ENCODE data around the gene MOCOS. TPM values are rescaled to one million over a fixed set of nuclear protein-coding genes. Genes with fewer than 3 reads are reported as not detected.

Gene MOCOS
- polyA plus RNA-seq, 4 donors: 0.65 to 1.6 (median 0.72) TPM

GRCh38 chr18:36300211-36300610, 112.9 kb downstream of the MOCOS start:
- no peak for DNase-seq (ENCODE audit: low read depth in 4 of 4, low spot score in 3 of 4)

GRCh38 chr18:36301884-36302283, 114.6 kb downstream of the MOCOS start:
- no peak for DNase-seq (ENCODE audit: low read depth in 4 of 4, low spot score in 3 of 4)

- no peak for DNase-seq (ENCODE audit: low read depth in 4 of 4, low spot score in 3 of 4)
These were observed 115.4 kb downstream of the MOCOS start for GRCh38 chr18:36302676-36303075.

GRCh38 chr18:36303211-36303844, 116.0 kb downstream of the MOCOS start:
- no peak for DNase-seq (ENCODE audit: low read depth in 4 of 4, low spot score in 3 of 4)

- DNase-seq (ENCODE audit: low read depth in 4 of 4, low spot score in 3 of 4): no peak
These were observed 117.4 kb downstream of the MOCOS start for GRCh38 chr18:36304723-36305122.

GRCh38 chr18:36305375-36305774, 118.1 kb downstream of the MOCOS start:
- no peak for DNase-seq (ENCODE audit: low read depth in 4 of 4, low spot score in 3 of 4)

- no peak for DNase-seq (ENCODE audit: low read depth in 4 of 4, low spot score in 3 of 4)
These were observed 120.2 kb downstream of the MOCOS start for GRCh38 chr18:36307513-36307912.

- no peak for DNase-seq (ENCODE audit: low read depth in 4 of 4, low spot score in 3 of 4)
These were observed 121.6 kb downstream of the MOCOS start for GRCh38 chr18:36308711-36309435.

- no peak for DNase-seq (ENCODE audit: low read depth in 4 of 4, low spot score in 3 of 4)
These were observed 122.4 kb downstream of the MOCOS start for GRCh38 chr18:36309436-36310391.

- DNase-seq (ENCODE audit: low read depth in 4 of 4, low spot score in 3 of 4): no peak
These were observed 123.8 kb downstream of the MOCOS start for GRCh38 chr18:36311026-36311570.

- no peak for DNase-seq (ENCODE audit: low read depth in 4 of 4, low spot score in 3 of 4)
These were observed 125.6 kb downstream of the MOCOS start for GRCh38 chr18:36312806-36313395.

GRCh38 chr18:36314098-36314497, 126.8 kb downstream of the MOCOS start:
- DNase-seq (ENCODE audit: low read depth in 4 of 4, low spot score in 3 of 4): no peak

- DNase-seq (ENCODE audit: low read depth in 4 of 4, low spot score in 3 of 4): no peak
These were observed 127.5 kb downstream of the MOCOS start for GRCh38 chr18:36314754-36315153.

- no peak for DNase-seq (ENCODE audit: low read depth in 4 of 4, low spot score in 3 of 4)
These were observed 128.4 kb downstream of the MOCOS start for GRCh38 chr18:36315736-36316135.

GRCh38 chr18:36316246-36316645, 128.9 kb downstream of the MOCOS start:
- no peak for DNase-seq (ENCODE audit: low read depth in 4 of 4, low spot score in 3 of 4)

Other genes starting within 250 kb of the MOCOS start
- gene RPRD1A, start 119.9 kb upstream of the MOCOS start, polyA plus RNA-seq (ENCODE audit: insufficient read length in 4 of 4): 10 to 100 TPM; 51.2 to 80.1 (median 68.9) TPM
- 10 to 100 TPM; 54.2 to 89.5 (median 81.4) TPM for gene SLC39A6, start 58.2 kb upstream of the MOCOS start, polyA plus RNA-seq (ENCODE audit: insufficient read length in 4 of 4)
- 100 to 1,000 TPM in 3 of 4 donors, 10 to 100 TPM in 1; 93.4 to 136 (median 107) TPM for gene ELP2, start 57.6 kb upstream of the MOCOS start, polyA plus RNA-seq (ENCODE audit: insufficient read length in 4 of 4)
- 10 to 100 TPM in 3 of 4 donors, 1 to 10 TPM in 1; 4.3 to 40.3 (median 38.9) TPM for gene FHOD3, start 110.2 kb downstream of the MOCOS start, polyA plus RNA-seq (ENCODE audit: insufficient read length in 4 of 4)

Measured in left renal pelvis (tissue), 4 donors.